ENCODE results near the gene GOLPH3L.
"Not testable (repeated sequence)": the region's sequence is repeated elsewhere in the genome, so short reads cannot be mapped to it uniquely, and the experiment has no call there.

Gene GOLPH3L

DNA sequence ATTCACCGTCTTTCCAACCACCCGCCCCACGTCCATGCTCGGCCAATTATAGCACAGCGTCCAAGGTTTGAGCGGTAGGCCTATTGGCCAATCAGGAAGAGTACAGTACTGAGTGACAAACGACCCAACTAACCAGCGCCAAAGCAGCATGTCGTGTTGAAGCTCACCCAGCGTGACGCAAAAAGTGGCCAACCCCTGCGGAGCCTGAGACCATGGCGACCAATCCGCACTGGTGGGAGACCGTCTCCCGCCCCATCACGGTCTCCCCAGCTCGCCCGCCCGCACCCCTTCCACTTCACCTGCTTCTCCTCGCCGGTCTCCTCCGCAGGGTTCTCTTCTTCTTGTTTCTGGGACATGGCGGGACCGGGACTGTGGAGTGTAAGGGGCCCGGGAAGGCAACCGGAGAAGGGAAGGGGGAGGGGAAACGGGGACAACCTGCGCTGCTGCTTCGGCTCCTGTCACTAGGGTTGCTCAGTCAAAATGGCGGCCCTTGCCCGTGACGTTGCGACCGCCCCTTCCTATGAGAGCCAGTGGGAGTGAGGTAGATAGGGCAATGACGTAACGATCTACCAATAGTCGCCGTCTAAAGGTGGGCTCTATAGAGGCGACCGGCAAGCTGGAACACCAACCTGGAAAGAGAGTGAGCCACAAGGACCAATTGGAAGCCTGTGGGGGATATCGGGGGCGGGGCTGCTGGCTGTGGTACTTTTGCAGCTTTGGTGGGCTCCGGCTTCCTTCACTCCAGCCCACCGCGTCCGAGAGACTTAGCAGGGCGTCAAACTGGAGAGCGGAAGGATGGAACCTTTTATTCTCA, 67.6 kb downstream of the GOLPH3L start, which contains the start of gene ENSA:
ENSA (minus strand) TSS at position 498 of the 814 bp plus-strand sequence; CDS start at position 356, 142 bp downstream.
- in situ Hi-C loops (cut with HindIII; ENCODE audit: low sequenced_read_pairs) = no loop called here
- DNase-seq (ENCODE audit: low read depth) = peak; percentile 99
- TF ChIP-seq CTCF (IDR thresholded peaks at IDR 0.05; ENCODE audit: low read depth, low read length, missing control alignments) = no peak
- H3K4me3 ChIP-seq (ENCODE audit: low read depth, low read length) = peak within 1 kb of the TSS; percentile 85

DNA sequence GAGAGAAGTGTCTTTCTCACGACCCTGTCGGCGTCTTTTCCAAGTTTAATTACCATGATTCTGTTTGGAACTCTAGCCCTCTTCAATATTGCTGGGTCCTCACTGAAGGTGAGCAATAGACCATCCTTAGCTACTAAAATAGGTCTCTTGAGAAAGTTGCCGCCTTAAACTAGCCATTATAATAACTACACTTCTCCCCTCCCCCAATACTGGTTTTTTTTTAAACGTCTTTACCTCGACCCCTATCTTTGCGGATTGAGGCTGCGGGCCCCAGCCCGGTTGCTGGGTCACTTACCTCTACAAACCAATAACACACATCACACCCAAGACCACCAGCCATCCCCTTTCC, 68.2 kb downstream of the GOLPH3L start:
- no peak for DNase-seq (ENCODE audit: low read depth)
- no peak for TF ChIP-seq CTCF (IDR thresholded peaks at IDR 0.05; ENCODE audit: low read depth, low read length, missing control alignments)
- in situ Hi-C loops (cut with HindIII; ENCODE audit: low sequenced_read_pairs) = no loop called here
- peak overlapping the region; percentile 85 for H3K4me3 ChIP-seq (ENCODE audit: low read depth, low read length)

DNA sequence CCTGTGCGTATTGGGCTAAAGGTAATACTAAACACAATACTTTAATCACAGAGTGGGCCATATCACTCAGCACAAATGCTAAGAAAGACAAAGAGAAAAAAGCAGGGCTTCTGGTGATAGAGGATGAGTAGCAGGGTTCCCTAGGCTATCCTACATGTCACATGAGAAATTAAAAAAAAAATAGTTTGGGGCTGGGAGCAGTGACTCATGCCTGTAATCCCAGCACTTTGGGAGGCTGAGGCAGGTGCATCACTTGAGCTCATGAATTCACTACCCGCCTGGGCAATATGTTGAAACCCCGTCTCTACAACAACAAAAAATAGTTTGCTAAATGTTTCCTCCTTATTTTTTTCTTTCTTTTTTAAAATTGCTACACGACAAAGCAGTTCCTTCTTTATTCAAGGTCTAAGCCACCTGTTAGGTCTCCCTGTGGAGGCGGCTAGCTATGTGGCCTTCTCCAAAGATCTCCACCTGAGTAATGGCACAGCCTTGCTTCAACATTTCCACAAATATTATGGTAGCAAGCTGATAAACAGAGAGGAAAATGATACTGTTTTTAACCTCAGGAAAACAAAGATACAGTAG, 69.0 kb downstream of the GOLPH3L start:
- TF ChIP-seq CTCF (IDR thresholded peaks at IDR 0.05; ENCODE audit: low read depth, low read length, missing control alignments) = no peak

GRCh38 chr1:150626150-150626549, 70.8 kb downstream of the GOLPH3L start:
- DNase-seq (ENCODE audit: low read depth) = no peak
- in situ Hi-C loops (cut with HindIII; ENCODE audit: low sequenced_read_pairs) = no loop called here

More for the DNA sequence above, 69.0 kb downstream of the GOLPH3L start:
- no peak for DNase-seq (ENCODE audit: low read depth)
- in situ Hi-C loops (cut with HindIII; ENCODE audit: low sequenced_read_pairs) = no loop called here
- peak overlapping the region; percentile 85 for H3K4me3 ChIP-seq (ENCODE audit: low read depth, low read length)

DNA sequence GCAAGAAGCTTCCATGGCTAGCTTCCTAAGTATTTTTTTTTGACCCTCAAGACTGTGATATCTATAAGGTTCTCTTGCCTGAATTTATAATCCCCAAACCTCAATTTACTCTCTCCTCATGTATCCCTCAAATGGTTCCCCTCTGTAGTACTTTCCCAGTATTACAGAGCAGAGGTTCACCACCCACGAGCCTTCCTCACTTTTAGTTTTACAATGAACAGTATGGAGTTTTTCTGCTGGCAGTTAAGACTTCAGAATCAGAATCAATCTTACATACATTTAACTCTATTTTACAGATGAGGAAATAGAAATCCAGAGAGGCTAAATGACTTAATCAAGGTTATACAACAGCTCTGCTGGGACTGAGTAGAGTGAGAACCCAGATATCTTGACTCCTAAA, 72.4 kb downstream of the GOLPH3L start:
- H3K4me3 ChIP-seq (ENCODE audit: low read depth, low read length); DNase-seq (ENCODE audit: low read depth); in situ Hi-C loops (cut with HindIII; ENCODE audit: low sequenced_read_pairs): not testable (repeated sequence)

More at GRCh38 chr1:150626150-150626549, 70.8 kb downstream of the GOLPH3L start:
- H3K4me3 ChIP-seq (ENCODE audit: low read depth, low read length) = no peak overlapping the region
- no peak for TF ChIP-seq CTCF (IDR thresholded peaks at IDR 0.05; ENCODE audit: low read depth, low read length, missing control alignments)

GRCh38 chr1:150624134-150624533, 72.8 kb downstream of the GOLPH3L start:
- DNase-seq (ENCODE audit: low read depth); H3K4me3 ChIP-seq (ENCODE audit: low read depth, low read length); in situ Hi-C loops (cut with HindIII; ENCODE audit: low sequenced_read_pairs): not testable (repeated sequence)

- in situ Hi-C loops (cut with HindIII; ENCODE audit: low sequenced_read_pairs) = no loop called here
- no peak overlapping the region for H3K4me3 ChIP-seq (ENCODE audit: low read depth, low read length)
- no peak for DNase-seq (ENCODE audit: low read depth)
- TF ChIP-seq CTCF (IDR thresholded peaks at IDR 0.05; ENCODE audit: low read depth, low read length, missing control alignments) = no peak
Observed at GRCh38 chr1:150622303-150622975, 74.5 kb downstream of the GOLPH3L start.

All from astrocyte of the cerebellum (primary cell).